Measurements from ENCODE around the gene PTPN13. TPM values are rescaled to one million over a fixed set of nuclear protein-coding genes. Genes with fewer than 3 reads are reported as not detected.
"Not testable (repeated sequence)": the region's sequence is repeated elsewhere in the genome, so short reads cannot be mapped to it uniquely, and the experiment has no call there.

Gene PTPN13
- total RNA-seq, 2 donors from 2014 or later, result 9.1 to 26.7 TPM

GRCh38 chr4:86652332-86652932, 58.3 kb downstream of the PTPN13 start:
- WGBS, 2 donors, result 96 to 100% methylated on average over 1 of the region's 1 CpG
- DNase-seq (no peak), ATAC-seq (no peak)
- H3K9me3 ChIP-seq, result peaks cover 0 to 19% (median 3%) of the 10 kb centered on the region in 3 donors
- H3K27ac ChIP-seq, result no peak overlapping the region
- no peak for TF ChIP-seq CTCF (IDR thresholded peaks at IDR 0.05)
- no peak for TF ChIP-seq POLR2A (IDR thresholded peaks at IDR 0.05)
- no peaks in the 10 kb centered on the region for H3K4me1 ChIP-seq
- no peaks in the 10 kb centered on the region for H3K36me3 ChIP-seq (replicated peaks in 1 of 2; ENCODE audit: insufficient read depth in 1 of 2, low read depth in 2 of 2)
- no peaks in the 10 kb centered on the region for H3K27me3 ChIP-seq
- intact Hi-C loops (cut with DNase I), result no loop called here
- no peak overlapping the region for H3K4me3 ChIP-seq

GRCh38 chr4:86653237-86653865, 59.2 kb downstream of the PTPN13 start:
- 66 to 77% methylated on average over 4 of the region's 4 CpGs for WGBS, 2 donors
- Histone ChIP-seq H3K4me3 (no peak overlapping the region), H3K27me3 (no peaks in the 10 kb centered on the region), H3K36me3 (replicated peaks in 1 of 2; ENCODE audit: insufficient read depth in 1 of 2, low read depth in 2 of 2) (no peaks in the 10 kb centered on the region), H3K4me1 (no peaks in the 10 kb centered on the region), H3K9me3 (peaks cover 0 to 19% (median 3%) of the 10 kb centered on the region in 3 donors), H3K27ac (no peak overlapping the region)
- TF ChIP-seq POLR2A (IDR thresholded peaks at IDR 0.05), result no peak
- no peak for TF ChIP-seq CTCF (IDR thresholded peaks at IDR 0.05)
- intact Hi-C loops (cut with DNase I), result no loop called here
- no peak for DNase-seq
- no peak for ATAC-seq

GRCh38 chr4:86656781-86657180, 62.7 kb downstream of the PTPN13 start:
- H3K27ac ChIP-seq; H3K4me3 ChIP-seq; DNase-seq; ATAC-seq; H3K36me3 ChIP-seq (replicated peaks in 1 of 2; ENCODE audit: insufficient read depth in 1 of 2, low read depth in 2 of 2); H3K27me3 ChIP-seq; intact Hi-C loops (cut with DNase I); H3K4me1 ChIP-seq: not testable (repeated sequence)
- WGBS, 2 donors, result 84 to 89% methylated on average over 10 of the region's 10 CpGs
- peaks cover 0 to 10% (median 0%) of the 10 kb centered on the region in 3 donors for H3K9me3 ChIP-seq

GRCh38 chr4:86657382-86657781, 63.3 kb downstream of the PTPN13 start:
- no peak overlapping the region for H3K27ac ChIP-seq
- H3K9me3 ChIP-seq, result peaks cover 0 to 9% (median 0%) of the 10 kb centered on the region in 3 donors
- intact Hi-C loops (cut with DNase I), result no loop called here
- H3K27me3 ChIP-seq, result no peaks in the 10 kb centered on the region
- H3K36me3 ChIP-seq (replicated peaks in 1 of 2; ENCODE audit: insufficient read depth in 1 of 2, low read depth in 2 of 2), result no peaks in the 10 kb centered on the region
- ATAC-seq (no peak), DNase-seq (no peak)
- H3K4me1 ChIP-seq, result no peaks in the 10 kb centered on the region
- no peak for TF ChIP-seq POLR2A (IDR thresholded peaks at IDR 0.05)
- no peak overlapping the region for H3K4me3 ChIP-seq
- 85 to 100% methylated on average over 1 of the region's 1 CpG for WGBS, 2 donors

- intact Hi-C loops (cut with DNase I), result no loop called here
- no peaks in the 10 kb centered on the region for H3K27me3 ChIP-seq
- no peak for ATAC-seq
Measured at GRCh38 chr4:86657910-86658309, 63.8 kb downstream of the PTPN13 start.

More at GRCh38 chr4:86657910-86658309, 63.8 kb downstream of the PTPN13 start:
- Histone ChIP-seq H3K9me3 (peaks cover 0 to 3% (median 0%) of the 10 kb centered on the region in 3 donors), H3K27ac (no peak overlapping the region), H3K4me1 (no peaks in the 10 kb centered on the region), H3K36me3 (replicated peaks in 1 of 2; ENCODE audit: insufficient read depth in 1 of 2, low read depth in 2 of 2) (no peaks in the 10 kb centered on the region), H3K4me3 (no peak overlapping the region)
- 87 to 100% methylated on average over 1 to 3 of the region's 3 CpGs for WGBS, 2 donors
- TF ChIP-seq POLR2A (IDR thresholded peaks at IDR 0.05) (no peak), CTCF (IDR thresholded peaks at IDR 0.05) (no peak)
- no peak for DNase-seq
